Calu3 (cell line): ENCODE results near the gene SPHK1. TPM values are rescaled to one million over a fixed set of nuclear protein-coding genes. Genes with fewer than 3 reads are reported as not detected.

Source experiments
- BruUV-seq: library from RNA; stranded (reverse); fragments of 400-500 nt; replicated peaks from 2 replicates; lab custom pipeline; 2021; lab: Mats Ljungman, UMichigan
- CTCF ChIA-PET: fragments of 300-600 bp; sonication (Branson Sonifier 250); formaldehyde crosslinking; loops from one replicate; lab custom pipeline; 2022; ENCODE audit warnings: antibody characterized with exemption; lab: Charles Lee
- DNase-seq: peaks from one replicate; pipeline ENCODE4 v3.0.0; 2022
- H3K27ac Mint-ChIP-seq: one replicate; pipeline ENCODE4 v1.8.0; 2022; ENCODE audit warnings: mixed read lengths; ENCODE audit not compliant: unreplicated experiment
- H3K27me3 Mint-ChIP-seq: one replicate; pipeline ENCODE4 v1.8.0; 2022; ENCODE audit warnings: mixed read lengths; ENCODE audit not compliant: unreplicated experiment
- H3K36me3 Mint-ChIP-seq: one replicate; pipeline ENCODE4 v1.8.0; 2022; ENCODE audit warnings: mild to moderate bottlenecking, moderate library complexity, mixed read lengths; ENCODE audit not compliant: insufficient read depth, unreplicated experiment
- H3K4me1 Mint-ChIP-seq: one replicate; pipeline ENCODE4 v1.8.0; 2022; ENCODE audit warnings: mild to moderate bottlenecking, low read depth, mixed read lengths; ENCODE audit not compliant: unreplicated experiment
- H3K4me3 Mint-ChIP-seq: one replicate; pipeline ENCODE4 v1.8.0; 2022; ENCODE audit warnings: mild to moderate bottlenecking, low read depth, moderate library complexity, mixed read lengths; ENCODE audit not compliant: unreplicated experiment
- H3K9me3 Mint-ChIP-seq: one replicate; pipeline ENCODE4 v1.8.0; 2022; ENCODE audit warnings: low read depth, mixed read lengths; ENCODE audit not compliant: unreplicated experiment
- intact Hi-C: fragments of 100-400 bp; cut with micrococcal nuclease; formaldehyde crosslinking; loops from one replicate; pipeline ENCODE4 v1.10.0; 2022; ENCODE audit not compliant: unreplicated experiment
- total RNA-seq: library from RNA; stranded (reverse); gene quantifications from 2 replicates; pipeline ENCODE4 v1.2.3, GENCODE V29; 2022
- TF ChIP-seq, protein P1 (sequence below): fragments of 200-600 bp; IDR thresholded peaks from one replicate; pipeline ENCODE4 v1.8.0; 2022; ENCODE audit warnings: antibody characterized with exemption; ENCODE audit not compliant: unreplicated experiment

Gene SPHK1
- total RNA-seq, 1 experiment from 2014 or later, result 1.5 TPM

DNA sequence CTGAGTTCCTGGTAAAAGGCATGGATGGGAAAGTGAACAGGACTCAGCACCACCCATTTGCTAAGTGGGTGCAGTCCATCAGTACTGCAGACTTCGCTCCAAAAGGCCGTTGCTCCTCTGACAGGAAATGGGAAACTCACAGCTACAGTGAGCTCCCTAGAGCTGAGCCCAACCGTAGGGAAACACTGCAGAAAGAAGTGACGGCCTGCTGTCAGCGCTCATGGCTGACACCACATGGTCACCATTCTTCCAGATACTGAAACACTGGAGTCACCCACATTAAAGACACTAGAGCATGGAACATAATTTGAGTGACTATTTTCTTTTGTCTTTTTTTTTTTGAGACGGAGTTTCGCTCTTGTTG is 36.6 kb downstream of the SPHK1 start:
- no peak overlapping the region for H3K4me3 Mint-ChIP-seq
- peaks cover 8% of the 10 kb centered on the region for H3K4me1 Mint-ChIP-seq
- no peaks in the 10 kb centered on the region for H3K27me3 Mint-ChIP-seq
- TF ChIP-seq, protein P1, sequence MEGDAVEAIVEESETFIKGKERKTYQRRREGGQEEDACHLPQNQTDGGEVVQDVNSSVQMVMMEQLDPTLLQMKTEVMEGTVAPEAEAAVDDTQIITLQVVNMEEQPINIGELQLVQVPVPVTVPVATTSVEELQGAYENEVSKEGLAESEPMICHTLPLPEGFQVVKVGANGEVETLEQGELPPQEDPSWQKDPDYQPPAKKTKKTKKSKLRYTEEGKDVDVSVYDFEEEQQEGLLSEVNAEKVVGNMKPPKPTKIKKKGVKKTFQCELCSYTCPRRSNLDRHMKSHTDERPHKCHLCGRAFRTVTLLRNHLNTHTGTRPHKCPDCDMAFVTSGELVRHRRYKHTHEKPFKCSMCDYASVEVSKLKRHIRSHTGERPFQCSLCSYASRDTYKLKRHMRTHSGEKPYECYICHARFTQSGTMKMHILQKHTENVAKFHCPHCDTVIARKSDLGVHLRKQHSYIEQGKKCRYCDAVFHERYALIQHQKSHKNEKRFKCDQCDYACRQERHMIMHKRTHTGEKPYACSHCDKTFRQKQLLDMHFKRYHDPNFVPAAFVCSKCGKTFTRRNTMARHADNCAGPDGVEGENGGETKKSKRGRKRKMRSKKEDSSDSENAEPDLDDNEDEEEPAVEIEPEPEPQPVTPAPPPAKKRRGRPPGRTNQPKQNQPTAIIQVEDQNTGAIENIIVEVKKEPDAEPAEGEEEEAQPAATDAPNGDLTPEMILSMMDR, result no peak
- DNase-seq, result no peak
- CTCF ChIA-PET, result interaction anchor here (0.6 kb wide), 1 partner anchor 14 kb away, joined by 4 read pairs; no protein-coding TSS in a partner anchor
- BruUV-seq, result no TSS peak
- no peak overlapping the region for H3K27ac Mint-ChIP-seq
- H3K9me3 Mint-ChIP-seq, result no peaks in the 10 kb centered on the region
- no peaks in the 10 kb centered on the region for H3K36me3 Mint-ChIP-seq
- intact Hi-C loops, result no loop called here

DNA sequence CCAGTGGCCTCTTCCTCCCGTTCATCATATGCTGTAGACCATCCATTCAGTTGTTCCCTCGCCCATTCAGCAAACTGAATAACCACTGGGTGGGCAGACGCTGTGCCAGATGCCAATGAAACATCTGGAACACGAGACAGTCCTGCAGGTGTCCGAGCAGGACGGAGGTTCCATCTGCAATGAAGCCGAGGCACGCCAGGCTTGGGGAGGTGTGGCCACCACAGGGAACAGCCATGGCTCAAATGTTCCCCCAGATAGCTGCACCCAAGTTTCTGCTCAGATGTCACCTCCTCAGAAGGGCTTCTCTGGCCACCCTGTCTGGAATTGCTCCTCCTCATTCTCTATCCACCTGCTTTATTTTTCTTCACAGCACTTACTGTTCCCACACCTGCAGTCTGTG is 38.0 kb downstream of the SPHK1 start:
- Mint-ChIP-seq H3K4me3 (no peak overlapping the region), H3K4me1 (peaks cover 5% of the 10 kb centered on the region), H3K36me3 (no peaks in the 10 kb centered on the region), H3K27me3 (no peaks in the 10 kb centered on the region), H3K9me3 (no peaks in the 10 kb centered on the region), H3K27ac (no peak overlapping the region)
- DNase-seq, result no peak
- BruUV-seq, result no TSS peak
- intact Hi-C loops, result no loop called here
- CTCF ChIA-PET, result interaction anchor here (0.8 kb wide), 1 partner anchor 24 kb away, joined by 3 read pairs; no protein-coding TSS in a partner anchor
- TF ChIP-seq, protein P1, result no peak

DNA sequence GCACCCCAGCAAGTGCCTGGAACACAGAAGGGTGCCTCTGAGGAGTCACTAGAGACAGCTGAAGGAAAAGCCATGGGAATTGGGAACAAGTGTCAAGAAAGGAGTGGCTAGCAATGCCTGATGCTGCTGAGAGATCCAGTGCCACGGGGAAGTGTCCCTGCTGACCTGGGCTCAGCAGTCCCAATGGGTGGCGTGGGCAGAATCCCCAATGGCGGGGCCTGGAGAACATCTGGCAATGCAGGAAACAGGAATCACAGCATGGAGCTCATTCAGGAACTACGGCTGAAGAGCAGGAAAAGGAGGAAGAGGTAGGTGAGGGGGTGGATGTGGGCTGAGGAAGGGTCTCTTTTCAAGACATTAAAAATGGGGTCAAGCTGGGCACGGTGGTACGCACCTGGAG is 38.5 kb downstream of the SPHK1 start:
- intact Hi-C loops, result no loop called here
- no TSS peak for BruUV-seq
- no peaks in the 10 kb centered on the region for H3K27me3 Mint-ChIP-seq
- H3K4me1 Mint-ChIP-seq, result peaks cover under 1% of the 10 kb centered on the region
- TF ChIP-seq, protein P1, result no peak
- DNase-seq, result no peak
- CTCF ChIA-PET, result interaction anchor here (0.8 to 1.3 kb wide), 2 partner anchors 24 to 36 kb away, joined by 3 to 5 read pairs; no protein-coding TSS in a partner anchor
- no peak overlapping the region for H3K27ac Mint-ChIP-seq
- H3K36me3 Mint-ChIP-seq, result no peaks in the 10 kb centered on the region
- no peaks in the 10 kb centered on the region for H3K9me3 Mint-ChIP-seq
- no peak overlapping the region for H3K4me3 Mint-ChIP-seq

DNA sequence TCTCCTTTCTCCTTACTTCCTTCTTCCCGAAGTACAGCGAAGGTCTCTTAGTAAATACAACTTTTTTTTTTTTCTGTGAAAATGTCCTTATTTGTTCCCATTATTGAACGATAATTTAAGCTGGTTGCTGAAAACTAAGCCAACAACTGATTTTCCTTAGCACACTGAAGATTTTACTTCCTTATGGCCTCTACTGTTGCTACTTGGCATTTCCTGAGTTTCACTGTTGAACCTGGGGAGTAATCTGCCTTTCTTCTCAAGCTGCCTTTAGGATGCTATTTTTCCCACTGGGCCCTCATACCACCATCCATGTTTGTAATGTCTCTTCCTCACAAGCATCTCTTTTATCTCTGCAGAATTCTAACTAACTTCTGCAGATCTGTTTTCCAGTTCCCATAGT is 42.4 kb downstream of the SPHK1 start:
- DNase-seq, result no peak
- intact Hi-C loops, result no loop called here

More for the DNA sequence above, 42.4 kb downstream of the SPHK1 start:
- H3K27ac Mint-ChIP-seq, result no peak overlapping the region
- no peaks in the 10 kb centered on the region for H3K36me3 Mint-ChIP-seq
- TF ChIP-seq, protein P1, result no peak
- BruUV-seq, result no TSS peak
- no peak overlapping the region for H3K4me3 Mint-ChIP-seq
- CTCF ChIA-PET, result no interaction called here
- H3K9me3 Mint-ChIP-seq, result no peaks in the 10 kb centered on the region
- no peaks in the 10 kb centered on the region for H3K4me1 Mint-ChIP-seq
- H3K27me3 Mint-ChIP-seq, result no peaks in the 10 kb centered on the region
